Lung (tissue), 12 donors: ENCODE measurements around the gene MLLT3. TPM values are rescaled to one million over a fixed set of nuclear protein-coding genes. Genes with fewer than 3 reads are reported as not detected.
A peak's percentile ranks its signal among the peaks of the same experiment; 100 is the strongest.

ENCODE experiments used
- ATAC-seq: fragments of 200-7000 bp; cut with Tn5 transposase; one replicate; pipeline ENCODE4 v1.9.1; 2020; ENCODE audit warnings: moderate number of reproducible peaks; ENCODE audit not compliant: insufficient read depth, low FRiP score
- DNase-seq, 3 donors: peaks; one replicate each; pipeline ENCODE4 v3.0.0-alpha.2; 2013 to 2017
- H3K27ac ChIP-seq, 2 donors: one replicate each; pipeline ENCODE4 v1.5.1; 2013; ENCODE audit warnings: mild to moderate bottlenecking in 2 of 2, moderate library complexity in 2 of 2, control low read depth in 1 of 2, inconsistent platforms in 1 of 2, low read depth in 1 of 2, low read length in 1 of 2
- H3K27me3 ChIP-seq, 3 donors: one replicate each; pipeline ENCODE4 v1.5.1; 2013; ENCODE audit warnings: low read length in 2 of 3; ENCODE audit not compliant: control insufficient read depth in 3 of 3, insufficient read depth in 3 of 3
- H3K36me3 ChIP-seq, 4 donors: one replicate each; pipeline ENCODE4 v1.5.1; 2013; ENCODE audit warnings: low read length in 4 of 4, mild to moderate bottlenecking in 1 of 4, moderate library complexity in 1 of 4; ENCODE audit not compliant: control insufficient read depth in 4 of 4, insufficient read depth in 4 of 4
- H3K4me1 ChIP-seq, 5 donors: one replicate each; pipeline ENCODE4 v1.5.1; 2013; ENCODE audit warnings: low read length in 5 of 5, mild to moderate bottlenecking in 2 of 5, moderate library complexity in 1 of 5; ENCODE audit not compliant: control insufficient read depth in 5 of 5, insufficient read depth in 5 of 5
- H3K4me3 ChIP-seq: one replicate; pipeline ENCODE4 v1.5.1; 2013; ENCODE audit warnings: mild to moderate bottlenecking, control low read depth, moderate library complexity
- H3K9ac ChIP-seq, 2 donors: one replicate each; pipeline ENCODE4 v1.5.1; 2013; ENCODE audit warnings: low read length in 2 of 2, control low read depth in 1 of 2; ENCODE audit not compliant: insufficient read depth in 1 of 2
- H3K9me3 ChIP-seq, 4 donors: one replicate each; pipeline ENCODE4 v1.5.1; 2013; ENCODE audit warnings: low read length in 3 of 4, mild to moderate bottlenecking in 1 of 4, moderate library complexity in 1 of 4; ENCODE audit not compliant: control insufficient read depth in 4 of 4, insufficient read depth in 3 of 4
- CTCF ChIP-seq: IDR thresholded peaks from 2 replicates; pipeline ENCODE4 v1.5.1; 2012; ENCODE audit warnings: mild to moderate bottlenecking; ENCODE audit errors: control extremely low read depth, extremely low read depth
- WGBS, 2 donors: extraction: QIAGEN DNeasy Blood & Tissue Kit; methylation state at CpG; one replicate each; pipeline ENCODE4 v1.1.7; 2013; 5-methylcytosine and 5-hydroxymethylcytosine counted together
- polyA plus RNA-seq, 2 donors: library from polyadenylated mRNA; stranded (reverse); fragments of 200-250 nt; gene quantifications; one replicate each; pipeline ENCODE4 v1.2.1, GENCODE V29; 2013
- total RNA-seq, 2 donors: library from RNA; depleted of rRNA in 1 of 2; stranded (reverse); fragments of >200 nt in 1 of 2; gene quantifications; one replicate each; pipeline ENCODE4 v1.2.1, GENCODE V29; 2014 to 2021
- donor health status: control.
- donor health status: control.
- donor health status: Bipolar disorder and iron deficiency.
- donor health status: healthy.
- donor health status: DM: yes; HTN: yes; CAD: no.

MLLT3 gene
- total and polyA plus RNA-seq, 4 donors: 7.1 to 43.1 (median 13.7) TPM

DNA sequence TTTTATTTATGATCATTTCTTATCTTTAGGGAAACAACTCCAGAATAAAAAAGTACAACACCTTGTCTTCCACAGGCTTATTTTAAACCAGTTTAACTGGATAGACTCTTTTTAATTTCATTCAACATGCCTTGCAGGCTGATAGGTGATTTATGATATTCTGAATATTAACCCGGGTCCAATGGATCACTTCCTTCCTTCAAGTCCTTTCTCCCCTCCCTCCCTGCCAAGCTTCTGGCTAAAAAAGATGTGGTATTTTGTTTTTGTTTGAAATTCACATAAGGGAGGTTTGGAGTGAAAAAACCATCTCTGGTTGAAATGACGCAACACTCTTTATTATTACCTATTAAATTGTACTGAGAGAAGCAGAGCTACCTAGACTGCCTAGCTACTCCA, 265.3 kb downstream of the MLLT3 start:
- Histone ChIP-seq H3K36me3 (peaks cover 0 to 8% (median 3%) of the 10 kb centered on the region in 4 donors), H3K4me1 (peaks cover 0 to 58% (median 34%) of the 10 kb centered on the region in 5 donors), H3K27ac (no peak overlapping the region), H3K9me3 (no peaks in the 10 kb centered on the region), H3K27me3 (no peaks in the 10 kb centered on the region), H3K9ac (peak overlapping the region in 1 of 2 donors; percentile 73), H3K4me3 (no peak overlapping the region)
- 48 to 52% methylated on average over 2 of the region's 2 CpGs for whole genome bisulfite sequencing, 2 donors
- DNase-seq: no peak
- no peak for TF ChIP-seq CTCF
- no peak for ATAC-seq

DNA sequence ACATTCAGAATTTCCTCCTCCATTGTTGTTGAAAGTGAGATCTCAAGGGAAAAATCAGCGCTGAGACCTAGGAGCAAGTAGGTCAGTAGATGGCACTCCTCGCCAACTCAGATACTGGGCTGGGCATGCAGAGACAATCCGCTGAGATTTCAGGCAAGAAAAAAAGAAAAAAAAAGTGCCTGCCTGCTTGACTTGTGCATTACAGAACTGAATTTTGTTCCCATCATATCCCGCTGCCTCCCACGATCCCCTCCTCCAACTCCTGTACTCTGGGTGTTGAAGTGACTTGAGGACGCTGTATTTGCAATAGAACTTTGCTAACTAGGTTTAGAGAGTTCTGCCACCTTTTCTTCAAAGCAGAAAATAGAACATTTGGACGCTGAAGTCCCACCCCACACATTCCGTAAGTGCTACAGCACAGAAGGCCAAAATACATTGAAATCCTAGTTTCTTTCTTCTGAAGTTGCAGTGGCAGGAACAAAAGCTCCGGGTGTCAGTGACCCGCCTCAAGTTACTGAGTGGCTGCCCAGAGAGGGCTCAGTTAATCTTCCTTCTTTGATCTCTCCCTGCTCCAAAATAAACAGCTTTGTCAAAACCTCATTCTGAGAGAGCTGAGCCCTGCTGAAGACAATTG, 265.8 kb downstream of the MLLT3 start:
- Histone ChIP-seq H3K36me3 (peaks cover 0 to 8% (median 3%) of the 10 kb centered on the region in 4 donors), H3K4me3 (no peak overlapping the region), H3K27ac (peak overlapping the region in 1 of 2 donors; percentile 59), H3K27me3 (no peaks in the 10 kb centered on the region), H3K9ac (peak overlapping the region in 1 of 2 donors; percentile 73), H3K9me3 (no peaks in the 10 kb centered on the region), H3K4me1 (peaks cover 0 to 62% (median 36%) of the 10 kb centered on the region in 5 donors)
- DNase-seq (peak; percentile 83 to 93 (median 93)), ATAC-seq (peak; percentile 61)
- WGBS, 2 donors: 22 to 45% methylated on average over 10 of the region's 10 CpGs
- peak; percentile 68 for TF ChIP-seq CTCF

DNA sequence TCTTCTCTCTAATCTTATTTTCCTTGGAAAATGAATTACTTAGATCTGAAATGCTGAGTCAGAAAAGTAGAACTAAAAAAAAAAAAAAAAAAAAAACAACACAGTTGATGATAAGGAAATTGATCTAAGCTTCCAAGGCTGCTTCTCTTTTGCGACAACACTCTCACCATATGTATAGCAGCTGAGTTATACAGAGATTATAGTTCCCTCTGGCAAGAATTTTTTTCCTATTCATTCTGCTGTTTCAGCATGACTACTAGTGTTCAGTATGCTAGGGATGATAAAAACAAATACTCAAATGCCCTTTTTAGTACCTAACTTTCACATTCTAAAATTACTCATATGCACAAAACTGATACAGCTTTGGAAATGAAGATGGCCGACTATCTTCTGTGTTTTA, 267.3 kb downstream of the MLLT3 start:
- Histone ChIP-seq H3K4me1 (peaks cover 0 to 67% (median 39%) of the 10 kb centered on the region in 5 donors), H3K9ac (no peak overlapping the region), H3K36me3 (peaks cover 0 to 2% (median 0%) of the 10 kb centered on the region in 4 donors), H3K4me3 (no peak overlapping the region), H3K27me3 (no peaks in the 10 kb centered on the region), H3K9me3 (no peaks in the 10 kb centered on the region), H3K27ac (no peak overlapping the region)
- DNase-seq: peak in 2 of 3 donors; percentile 84 to 86
- no peak for ATAC-seq
- WGBS, 2 donors: 64 to 76% methylated on average over 2 of the region's 2 CpGs
- no peak for TF ChIP-seq CTCF
